HepG2 (cell line): Measurements from ENCODE around the gene CSNK1D. TPM values are rescaled to one million over a fixed set of nuclear protein-coding genes. Genes with fewer than 3 reads are reported as not detected.

Experiments
- ARID4A ChIP-seq: sonication (generic); formaldehyde crosslinking; IDR thresholded peaks from 2 replicates; pipeline ENCODE4 v1.5.0; 2020; ENCODE audit warnings: mild to moderate bottlenecking, missing genetic modification reagents, borderline replicate concordance
- CCDC6 ChIP-seq: sonication (generic); formaldehyde crosslinking; IDR thresholded peaks from 2 replicates; pipeline ENCODE4 v1.8.1; 2022; ENCODE audit warnings: mild to moderate bottlenecking, missing genetic modification reagents, moderate library complexity
- ETS1 ChIP-seq: sonication (generic); formaldehyde crosslinking; IDR thresholded peaks from 2 replicates; pipeline ENCODE4 v1.4.0; 2020; ENCODE audit warnings: missing genetic modification reagents
- HDAC6 ChIP-seq: fragments of 200-600 bp; sonication (generic); IDR thresholded peaks from 2 replicates; pipeline ENCODE4 v1.7.0; 2017; ENCODE audit warnings: mild to moderate bottlenecking, antibody characterized with exemption, low read length, low read depth
- HNF1B ChIP-seq: sonication (generic); formaldehyde crosslinking; IDR thresholded peaks from 2 replicates; pipeline ENCODE4 v1.5.1; 2020; ENCODE audit warnings: mild to moderate bottlenecking, moderate library complexity, missing genetic modification reagents
- JUND ChIP-seq: sonication (generic); formaldehyde crosslinking; IDR thresholded peaks from 2 replicates; pipeline ENCODE4 v1.8.0; 2022; ENCODE audit warnings: mild to moderate bottlenecking, missing genetic modification reagents
- PCBP1 ChIP-seq: fragments of 200-400 bp; formaldehyde crosslinking; IDR thresholded peaks from 2 replicates; pipeline ENCODE4 v1.6.1; 2017; ENCODE audit warnings: mild to moderate bottlenecking, low read depth, low read length, borderline replicate concordance
- POLR2AphosphoS5 ChIP-seq: IDR thresholded peaks from 2 replicates; pipeline ENCODE4 v1.6.1; 2012; ENCODE audit warnings: low read depth, low read length
- STAT5B ChIP-seq: sonication (generic); formaldehyde crosslinking; IDR thresholded peaks from 2 replicates; pipeline ENCODE4 v1.4.0; 2020; ENCODE audit warnings: missing genetic modification reagents
- ZFP91 ChIP-seq: sonication (generic); formaldehyde crosslinking; IDR thresholded peaks from 2 replicates; pipeline ENCODE4 v1.9.0; 2022; ENCODE audit warnings: missing genetic modification reagents, mild to moderate bottlenecking, borderline replicate concordance
- ZMAT5 ChIP-seq: sonication (generic); formaldehyde crosslinking; IDR thresholded peaks from 2 replicates; pipeline ENCODE4 v1.5.0; 2020; ENCODE audit warnings: mild to moderate bottlenecking, low read depth, missing genetic modification reagents, borderline replicate concordance
- ZNF10 ChIP-seq: sonication (generic); formaldehyde crosslinking; IDR thresholded peaks from 2 replicates; pipeline ENCODE4 v1.4.0; 2020; ENCODE audit warnings: mild to moderate bottlenecking, low read depth, missing genetic modification reagents, borderline replicate concordance
- ZNF101 ChIP-seq: sonication (generic); formaldehyde crosslinking; IDR thresholded peaks from 2 replicates; pipeline ENCODE4 v1.4.0; 2020; ENCODE audit warnings: mild to moderate bottlenecking, low read depth, missing genetic modification reagents, borderline replicate concordance
- ZNF276 ChIP-seq: sonication (generic); formaldehyde crosslinking; IDR thresholded peaks from 2 replicates; pipeline ENCODE4 v1.4.0; 2020; ENCODE audit warnings: mild to moderate bottlenecking, low read depth, missing genetic modification reagents
- ZNF329 ChIP-seq: sonication (generic); formaldehyde crosslinking; IDR thresholded peaks from 2 replicates; pipeline ENCODE4 v1.9.0; 2021; ENCODE audit warnings: low read depth, mild to moderate bottlenecking, missing genetic modification reagents
- ZNF430 ChIP-seq: sonication (generic); formaldehyde crosslinking; IDR thresholded peaks from 2 replicates; pipeline ENCODE4 v1.9.0; 2021; ENCODE audit warnings: mild to moderate bottlenecking, missing genetic modification reagents
- polyA plus RNA-seq, 8 experiments: library from polyadenylated mRNA; depleted of rRNA in 3 of 8; stranded (reverse) in 7 of 8; unstranded in 1 of 8; fragments of >200 nt; fragmentation: Illumina TruSeq in 4 of 8; extraction: Trizol in 4 of 8; gene quantifications; 2 replicates each; pipeline versions ENCODE4 v1.2.1 to v1.2.3, GENCODE V29; 2011 to 2016; ENCODE audit warnings: low read depth in 4 of 8, missing spikeins in 1 of 8, mixed read lengths in 1 of 8; ENCODE audit not compliant: insufficient read depth in 1 of 8
- total RNA-seq, 5 experiments: library from RNA; depleted of rRNA; stranded (reverse); fragments of >200 nt; fragmentation: Illumina TruSeq; extraction: Trizol; gene quantifications; 2 replicates each; pipeline ENCODE4 v1.2.3, GENCODE V29; 2016; ENCODE audit warnings: low read depth in 1 of 5

CSNK1D gene
- total and polyA plus RNA-seq, 2 of the 13 experiments (the other 11 are each of a cell fraction or from before 2014, with no cell fraction given), result 31.5 to 128 TPM

GRCh38 chr17:82226809-82227628, 46.5 kb downstream of the CSNK1D start (continued):
- TF ChIP-seq HNF1B (CRISPR knock-in tag) (peak; percentile 28; the same call in 1 of the 2 replicates), ZNF276 (CRISPR knock-in tag) (no peak), STAT5B (CRISPR knock-in tag) (no peak), ETS1 (CRISPR knock-in tag) (no peak), POLR2AphosphoS5 (no peak), ZMAT5 (CRISPR knock-in tag) (no peak), ZNF430 (CRISPR knock-in tag) (no peak), ARID4A (peak; percentile 51; the same call in 1 of the 2 replicates), ZNF101 (CRISPR knock-in tag) (no peak), JUND (CRISPR knock-in tag) (no peak), ZNF10 (no peak), ZFP91 (0 out of 2 replicates have a peak, but pooled peaks have one; percentile 46), CCDC6 (CRISPR knock-in tag) (no peak), HDAC6 (no peak), PCBP1 (0 out of 2 replicates have a peak, but pooled peaks have one; percentile 31), ZNF329 (CRISPR knock-in tag) (no peak)
